Suprapubic skin (tissue), 4 donors: ENCODE data around the gene ZNF738. TPM values are rescaled to one million over a fixed set of nuclear protein-coding genes. Genes with fewer than 3 reads are reported as not detected.

Experiments
- DNase-seq, 2 donors: peaks; one replicate each; pipeline ENCODE4 v3.0.0-alpha.2; 2019; ENCODE audit warnings: low spot score in 2 of 2
- H3K27ac ChIP-seq: fragments of 200-600 bp; sonication (generic); one replicate; pipeline ENCODE4 v1.5.1; 2019
- H3K27me3 ChIP-seq: fragments of 200-600 bp; sonication (generic); one replicate; pipeline ENCODE4 v1.5.1; 2019
- H3K36me3 ChIP-seq: fragments of 200-600 bp; sonication (generic); one replicate; pipeline ENCODE4 v1.5.1; 2019
- H3K4me1 ChIP-seq: fragments of 200-600 bp; sonication (generic); one replicate; pipeline ENCODE4 v1.5.1; 2019
- H3K4me3 ChIP-seq: fragments of 200-600 bp; sonication (generic); one replicate; pipeline ENCODE4 v1.5.1; 2019; ENCODE audit warnings: mild to moderate bottlenecking
- H3K9me3 ChIP-seq: fragments of 200-600 bp; sonication (generic); one replicate; pipeline ENCODE4 v1.5.1; 2019
- EP300 ChIP-seq: sonication (generic); formaldehyde crosslinking; IDR thresholded peaks from one replicate; pipeline ENCODE4 v1.6.1; 2017; ENCODE audit warnings: antibody characterized with exemption
- POLR2A ChIP-seq, 2 donors: fragments of 450-650 bp; IDR thresholded peaks; one replicate each; pipeline ENCODE4 v1.6.1; 2017; ENCODE audit warnings: antibody characterized with exemption in 2 of 2, mild to moderate bottlenecking in 2 of 2, moderate library complexity in 2 of 2
- POLR2AphosphoS5 ChIP-seq, 3 donors: sonication (generic); formaldehyde crosslinking; IDR thresholded peaks; one replicate each; pipeline ENCODE4 v1.6.1; 2017; ENCODE audit warnings: antibody characterized with exemption in 3 of 3
- WGBS: methylation state at CpG from one replicate; pipeline ENCODE4 v1.1.5; 2018; 5-methylcytosine and 5-hydroxymethylcytosine counted together
- total RNA-seq, 4 donors: library from RNA; depleted of rRNA; stranded (reverse); fragments of >200 nt; gene quantifications; one replicate each; pipeline ENCODE4 v1.1.0, GENCODE V29; 2016
- TF ChIP-seq, protein P1 (sequence below), 2 donors: fragments of 200-600 bp in 1 of 2; fragments of 450-650 bp in 1 of 2; sonication (generic) in 1 of 2; IDR thresholded peaks; one replicate each; pipeline ENCODE4 v1.5.1; 2016 to 2019; ENCODE audit warnings: antibody characterized with exemption in 2 of 2, mild to moderate bottlenecking in 1 of 2, moderate library complexity in 1 of 2

The ZNF738 gene
- total RNA-seq, 4 donors from 2014 or later: 2.3 to 4.4 (median 3.9) TPM

DNA sequence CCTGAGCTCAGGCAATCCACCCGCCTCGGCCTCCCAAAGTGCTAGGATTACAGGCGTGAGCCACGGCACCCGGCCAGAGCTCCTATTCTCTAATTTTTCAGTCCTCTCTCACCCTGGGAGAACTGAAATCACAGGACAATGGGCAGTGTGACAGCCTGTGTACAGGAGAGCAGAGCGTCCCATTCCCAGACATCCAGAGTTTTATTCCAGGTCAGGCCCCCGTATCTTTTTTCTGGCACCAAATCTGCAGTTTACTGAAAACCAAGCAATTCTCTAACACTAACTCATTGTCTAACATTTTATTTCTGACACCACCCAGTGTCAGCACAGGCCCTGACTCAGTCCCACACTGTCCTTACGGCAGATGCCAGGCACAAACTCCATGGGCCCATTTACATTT, 36.3 kb upstream of the ZNF738 start:
- no peaks in the 10 kb centered on the region for H3K9me3 ChIP-seq

GRCh38 chr19:21323000-21323399, 35.8 kb upstream of the ZNF738 start:
- 63% methylated on average over 2 of the region's 2 CpGs for WGBS
- Histone ChIP-seq H3K27ac (no peak overlapping the region), H3K9me3 (no peaks in the 10 kb centered on the region), H3K4me3 (no peak overlapping the region), H3K4me1 (peaks cover 11% of the 10 kb centered on the region), H3K27me3 (no peaks in the 10 kb centered on the region), H3K36me3 (peaks cover 8% of the 10 kb centered on the region)
- TF ChIP-seq POLR2AphosphoS5 (IDR thresholded peaks at IDR 0.05) (no peak), EP300 (no peak), POLR2A (IDR thresholded peaks at IDR 0.05) (no peak)
- TF ChIP-seq, protein P1, sequence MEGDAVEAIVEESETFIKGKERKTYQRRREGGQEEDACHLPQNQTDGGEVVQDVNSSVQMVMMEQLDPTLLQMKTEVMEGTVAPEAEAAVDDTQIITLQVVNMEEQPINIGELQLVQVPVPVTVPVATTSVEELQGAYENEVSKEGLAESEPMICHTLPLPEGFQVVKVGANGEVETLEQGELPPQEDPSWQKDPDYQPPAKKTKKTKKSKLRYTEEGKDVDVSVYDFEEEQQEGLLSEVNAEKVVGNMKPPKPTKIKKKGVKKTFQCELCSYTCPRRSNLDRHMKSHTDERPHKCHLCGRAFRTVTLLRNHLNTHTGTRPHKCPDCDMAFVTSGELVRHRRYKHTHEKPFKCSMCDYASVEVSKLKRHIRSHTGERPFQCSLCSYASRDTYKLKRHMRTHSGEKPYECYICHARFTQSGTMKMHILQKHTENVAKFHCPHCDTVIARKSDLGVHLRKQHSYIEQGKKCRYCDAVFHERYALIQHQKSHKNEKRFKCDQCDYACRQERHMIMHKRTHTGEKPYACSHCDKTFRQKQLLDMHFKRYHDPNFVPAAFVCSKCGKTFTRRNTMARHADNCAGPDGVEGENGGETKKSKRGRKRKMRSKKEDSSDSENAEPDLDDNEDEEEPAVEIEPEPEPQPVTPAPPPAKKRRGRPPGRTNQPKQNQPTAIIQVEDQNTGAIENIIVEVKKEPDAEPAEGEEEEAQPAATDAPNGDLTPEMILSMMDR (IDR thresholded peaks at IDR 0.05): no peak
- no peak for DNase-seq

More for the DNA sequence above, 36.3 kb upstream of the ZNF738 start:
- no peak for DNase-seq
- H3K27me3 ChIP-seq: no peaks in the 10 kb centered on the region
- peaks cover 6% of the 10 kb centered on the region for H3K4me1 ChIP-seq
- H3K4me3 ChIP-seq: no peak overlapping the region
- TF ChIP-seq, protein P1 (IDR thresholded peaks at IDR 0.05): no peak
- TF ChIP-seq EP300 (no peak), POLR2AphosphoS5 (IDR thresholded peaks at IDR 0.05) (no peak), POLR2A (IDR thresholded peaks at IDR 0.05) (no peak)
- H3K27ac ChIP-seq: peak overlapping the region; percentile 59
- H3K36me3 ChIP-seq: peaks cover 8% of the 10 kb centered on the region
- WGBS: 65% methylated on average over 8 of the region's 8 CpGs

DNA sequence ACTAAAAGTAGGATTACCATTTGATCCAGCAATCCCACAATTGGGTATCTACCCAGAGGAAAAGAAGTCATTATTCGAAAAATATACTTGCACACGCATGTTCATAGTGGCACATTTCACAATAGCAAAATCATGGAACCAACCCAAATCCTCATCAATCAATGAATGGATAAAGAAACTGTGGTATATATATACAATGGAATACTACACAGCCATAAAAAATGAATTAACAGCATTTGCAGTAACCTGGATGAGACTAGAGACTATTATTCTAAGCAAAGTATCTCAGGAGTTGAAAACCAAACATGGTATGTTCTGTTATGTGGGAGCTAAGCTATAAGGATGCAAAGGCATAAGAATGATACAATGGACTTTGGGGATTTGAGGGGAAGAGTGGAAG, 32.6 kb upstream of the ZNF738 start:
- H3K27ac ChIP-seq: no peak overlapping the region
- no peaks in the 10 kb centered on the region for H3K9me3 ChIP-seq
- peaks cover 8% of the 10 kb centered on the region for H3K36me3 ChIP-seq
- TF ChIP-seq EP300 (no peak), POLR2AphosphoS5 (IDR thresholded peaks at IDR 0.05) (no peak), POLR2A (IDR thresholded peaks at IDR 0.05) (no peak)
- TF ChIP-seq, protein P1 (IDR thresholded peaks at IDR 0.05): no peak
- WGBS: 95% methylated on average over 2 of the region's 2 CpGs
- no peak overlapping the region for H3K4me3 ChIP-seq
- no peaks in the 10 kb centered on the region for H3K27me3 ChIP-seq
- no peak for DNase-seq
- peaks cover 18% of the 10 kb centered on the region for H3K4me1 ChIP-seq

DNA sequence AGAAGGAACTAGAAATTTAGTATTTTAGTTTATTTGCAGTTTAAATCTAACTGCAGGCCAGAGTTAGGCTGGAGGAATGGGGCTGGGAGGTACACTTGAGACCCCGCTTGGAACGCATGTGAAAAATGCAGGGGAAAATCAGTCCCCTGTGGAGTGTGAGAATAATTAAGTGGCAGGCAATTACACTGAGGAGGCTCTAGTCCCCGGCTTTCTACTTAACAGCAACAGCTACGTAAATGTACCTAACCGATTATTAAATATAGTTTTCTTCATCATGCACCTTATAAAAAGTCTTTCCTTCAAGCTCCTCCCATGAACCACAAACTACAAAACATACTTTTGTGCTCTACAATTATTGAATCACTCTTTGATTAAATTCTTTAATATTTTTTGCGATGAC, 30.4 kb upstream of the ZNF738 start:
- H3K27ac ChIP-seq: peak overlapping the region; percentile 95
- H3K36me3 ChIP-seq: peaks cover 8% of the 10 kb centered on the region
- no peak for DNase-seq
- 5% methylated on average over 6 of the region's 6 CpGs for WGBS
- peak overlapping the region; percentile 62 for H3K4me3 ChIP-seq
- TF ChIP-seq EP300 (no peak), POLR2AphosphoS5 (IDR thresholded peaks at IDR 0.05) (no peak), POLR2A (IDR thresholded peaks at IDR 0.05) (no peak)
- TF ChIP-seq, protein P1 (IDR thresholded peaks at IDR 0.05): no peak
- no peaks in the 10 kb centered on the region for H3K9me3 ChIP-seq
- H3K4me1 ChIP-seq: peaks cover 12% of the 10 kb centered on the region
- no peaks in the 10 kb centered on the region for H3K27me3 ChIP-seq

GRCh38 chr19:21328885-21329605, 29.8 kb upstream of the ZNF738 start, which contains the start of gene ZNF708:
Gene ZNF708 (minus strand): TSS chr19:21329410. CDS start chr19:21329212, 198 bp downstream.
- Histone ChIP-seq H3K27ac (peak within 1 kb of the TSS; percentile 95), H3K9me3 (no peaks in the 10 kb centered on the region), H3K4me1 (peaks cover 12% of the 10 kb centered on the region), H3K4me3 (peak within 1 kb of the TSS; percentile 62), H3K36me3 (peaks cover 8% of the 10 kb centered on the region), H3K27me3 (no peaks in the 10 kb centered on the region)
- peak; percentile 92 to 95 for DNase-seq
- TF ChIP-seq POLR2AphosphoS5 (IDR thresholded peaks at IDR 0.05): peak in 1 of 3 donors; percentile 49
- TF ChIP-seq, protein P1 (IDR thresholded peaks at IDR 0.05): no peak
- TF ChIP-seq POLR2A (IDR thresholded peaks at IDR 0.05): peak in 1 of 2 donors; percentile 75
- TF ChIP-seq EP300: no peak
- WGBS: 0% methylated on average over 16 of the region's 32 CpGs
